Lower leg skin (tissue), 4 donors: ENCODE results near the gene SH3D19. TPM values are rescaled to one million over a fixed set of nuclear protein-coding genes. Genes with fewer than 3 reads are reported as not detected.
"Not testable (repeated sequence)": the region's sequence is repeated elsewhere in the genome, so short reads cannot be mapped to it uniquely, and the experiment has no call there.

Experiments used
- DNase-seq, 2 donors: peaks; one replicate each; pipeline ENCODE4 v3.0.0-alpha.2; 2019; ENCODE audit warnings: low spot score in 2 of 2
- H3K4me3 ChIP-seq: fragments of 200-600 bp; sonication (generic); 2 replicates; pipeline ENCODE4 v1.5.1; 2017; ENCODE audit warnings: mild to moderate bottlenecking, low read depth; ENCODE audit not compliant: poor library complexity, severe bottlenecking
- CTCF ChIP-seq, 3 donors: fragments of 450-650 bp; IDR thresholded peaks; one replicate each; pipeline ENCODE4 v1.5.1; 2016; ENCODE audit warnings: antibody characterized with exemption in 3 of 3, mild to moderate bottlenecking in 3 of 3, moderate library complexity in 2 of 3
- POLR2A ChIP-seq, 2 donors: fragments of 450-650 bp; IDR thresholded peaks; one replicate each; pipeline ENCODE4 v1.6.1; 2016 to 2017; ENCODE audit warnings: antibody characterized with exemption in 2 of 2, mild to moderate bottlenecking in 1 of 2, moderate library complexity in 1 of 2
- WGBS, 2 donors: methylation state at CpG; one replicate each; pipeline ENCODE4 v1.1.5; 2018; 5-methylcytosine and 5-hydroxymethylcytosine counted together
- intact Hi-C: fragments of 100-400 bp; cut with DNase I; formaldehyde crosslinking; loops from one replicate; pipeline ENCODE4 v1.15.0; 2023; ENCODE audit warnings: low total_unique reads
- total RNA-seq, 4 donors: library from RNA; depleted of rRNA; stranded (reverse); fragments of >200 nt; gene quantifications; one replicate each; pipeline ENCODE4 v1.1.0, GENCODE V29; 2016

Gene SH3D19
- total RNA-seq, 4 donors from 2014 or later = 70.8 to 82.5 (median 78.6) TPM

- H3K4me3 ChIP-seq = no peak overlapping the region
- DNase-seq = no peak
- intact Hi-C loops = no loop called here
- TF ChIP-seq POLR2A (IDR thresholded peaks at IDR 0.05) (no peak), CTCF (IDR thresholded peaks at IDR 0.05) (no peak)
- 93 to 95% methylated on average over 3 of the region's 3 CpGs for WGBS, 2 donors
Observed at GRCh38 chr4:151239608-151240007, 85.8 kb downstream of the SH3D19 start.

DNA sequence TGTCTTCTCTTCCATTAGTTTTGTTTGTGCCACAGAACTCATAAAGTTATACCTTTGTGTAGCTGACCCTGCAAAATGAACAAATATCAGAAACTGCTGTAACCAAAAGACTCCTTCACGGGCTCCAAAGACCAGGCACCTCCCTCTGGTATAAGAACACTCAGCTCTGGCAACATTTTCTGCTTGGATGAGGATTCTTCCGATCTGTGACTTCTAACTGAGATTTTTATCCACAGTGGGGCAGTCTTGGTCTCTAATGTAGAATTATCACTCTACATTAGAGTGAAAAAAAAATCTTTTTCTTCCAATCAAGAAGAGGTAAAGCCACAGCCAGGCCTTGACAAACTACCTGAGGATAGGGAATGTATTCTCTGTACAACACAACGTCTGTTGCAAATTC lies 86.9 kb downstream of the SH3D19 start:
- TF ChIP-seq POLR2A (IDR thresholded peaks at IDR 0.05) (no peak), CTCF (IDR thresholded peaks at IDR 0.05) (no peak)
- no peak overlapping the region for H3K4me3 ChIP-seq
- no peak for DNase-seq
- 20 to 26% methylated on average over 3 of the region's 3 CpGs for WGBS, 2 donors
- intact Hi-C loops = no loop called here

GRCh38 chr4:151236036-151236435 lies 89.4 kb downstream of the SH3D19 start:
- no peak for DNase-seq

DNA sequence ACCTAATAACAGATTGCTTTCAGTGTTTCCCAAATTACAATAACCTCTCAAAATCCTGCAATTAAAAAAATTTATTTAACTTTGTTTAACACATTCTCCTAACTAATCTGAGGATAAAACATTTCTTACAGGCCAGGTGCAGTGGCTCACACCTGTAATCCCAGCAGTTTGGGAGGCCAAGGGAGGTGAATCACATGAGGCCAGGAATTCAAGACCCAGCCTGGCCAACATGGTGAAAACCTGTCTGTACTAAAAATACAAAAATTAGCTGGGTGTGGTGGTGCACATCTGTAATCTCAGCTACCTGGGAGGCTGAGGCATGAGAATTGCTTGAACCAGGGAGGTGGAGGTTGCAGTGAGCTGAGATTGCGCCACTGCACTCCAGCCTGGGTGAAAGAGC lies 90.0 kb downstream of the SH3D19 start:
- H3K4me3 ChIP-seq, intact Hi-C loops, DNase-seq: not testable (repeated sequence)
- WGBS, 2 donors = 94 to 95% methylated on average over 1 of the region's 1 CpG

More at GRCh38 chr4:151236036-151236435, 89.4 kb downstream of the SH3D19 start:
- TF ChIP-seq POLR2A (IDR thresholded peaks at IDR 0.05) (no peak), CTCF (IDR thresholded peaks at IDR 0.05) (no peak)
- no peak overlapping the region for H3K4me3 ChIP-seq
- intact Hi-C loops = no loop called here
- 96 to 98% methylated on average over 22 to 27 of the region's 27 CpGs for WGBS, 2 donors

GRCh38 chr4:151233600-151233999 lies 91.8 kb downstream of the SH3D19 start:
- H3K4me3 ChIP-seq = no peak overlapping the region
- DNase-seq = no peak
- 91 to 97% methylated on average over 5 of the region's 5 CpGs for WGBS, 2 donors
- intact Hi-C loops = no loop called here
- TF ChIP-seq CTCF (IDR thresholded peaks at IDR 0.05) (no peak), POLR2A (IDR thresholded peaks at IDR 0.05) (no peak)

DNA sequence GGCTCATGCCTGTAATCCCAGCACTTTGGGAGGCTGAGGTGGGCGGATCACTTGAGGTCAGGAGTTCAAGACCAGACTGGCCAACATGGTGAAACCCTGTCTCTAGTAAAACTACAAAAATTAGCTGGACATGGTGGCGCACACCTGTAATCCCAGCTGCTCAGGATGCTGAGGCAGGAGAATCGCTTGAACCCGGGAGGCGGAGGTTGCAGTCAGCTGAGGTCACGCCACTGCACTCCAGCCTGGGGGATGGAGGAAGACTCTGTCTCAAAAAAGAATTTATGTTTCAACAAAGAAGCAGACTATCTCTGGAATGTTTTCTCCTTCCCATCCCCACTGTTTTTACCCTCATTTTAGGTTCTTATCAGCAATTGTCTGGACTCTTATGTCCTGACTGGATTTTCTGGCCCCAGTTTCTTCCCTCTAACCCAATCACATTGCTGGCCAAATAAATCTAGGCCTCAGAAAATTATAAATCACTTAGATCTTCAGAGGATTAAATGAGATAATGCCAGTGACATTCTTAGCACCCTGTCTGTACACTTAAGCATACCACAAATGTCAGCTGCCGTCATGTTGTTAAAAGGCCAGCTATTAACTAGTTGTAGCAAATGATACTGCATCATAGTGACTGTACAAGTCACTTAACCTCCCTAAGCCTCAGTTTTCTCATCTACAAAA lies 93.3 kb downstream of the SH3D19 start:
- no peak for DNase-seq
- no peak for TF ChIP-seq CTCF (IDR thresholded peaks at IDR 0.05)
- no peak for TF ChIP-seq POLR2A (IDR thresholded peaks at IDR 0.05)
- H3K4me3 ChIP-seq = no peak overlapping the region
- intact Hi-C loops = no loop called here
- WGBS, 2 donors = 88 to 91% methylated on average over 7 of the region's 7 CpGs
